Brain pericyte (primary cell): ENCODE data around the gene SORBS1.
"Not testable (repeated sequence)": the region's sequence is repeated elsewhere in the genome, so short reads cannot be mapped to it uniquely, and the experiment has no call there.

ENCODE experiments used
- DNase-seq: peaks from one replicate; pipeline ENCODE4 v3.0.0-alpha.2; 2012; ENCODE audit warnings: low read depth, low spot score

The SORBS1 gene

DNA sequence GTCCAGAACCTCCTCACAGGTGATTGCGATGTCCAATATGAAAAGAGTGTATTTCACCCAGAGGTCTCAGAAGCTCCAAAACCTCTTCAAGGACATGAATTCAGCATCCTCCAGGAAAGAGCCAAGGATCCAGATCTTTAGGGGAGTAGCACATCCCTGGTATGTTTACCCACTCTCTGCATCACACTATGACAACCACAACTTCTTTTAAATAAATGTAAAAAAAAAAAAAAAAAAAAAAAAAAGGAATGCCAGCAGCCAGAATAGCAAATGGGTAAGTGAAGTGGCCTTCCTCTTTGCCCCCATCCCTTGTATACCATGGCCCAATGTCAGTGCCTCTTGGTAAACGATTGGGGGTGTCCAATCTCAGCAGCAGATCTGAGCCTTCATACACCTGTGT is 67.3 kb downstream of the SORBS1 start:
- DNase-seq: no peak

DNA sequence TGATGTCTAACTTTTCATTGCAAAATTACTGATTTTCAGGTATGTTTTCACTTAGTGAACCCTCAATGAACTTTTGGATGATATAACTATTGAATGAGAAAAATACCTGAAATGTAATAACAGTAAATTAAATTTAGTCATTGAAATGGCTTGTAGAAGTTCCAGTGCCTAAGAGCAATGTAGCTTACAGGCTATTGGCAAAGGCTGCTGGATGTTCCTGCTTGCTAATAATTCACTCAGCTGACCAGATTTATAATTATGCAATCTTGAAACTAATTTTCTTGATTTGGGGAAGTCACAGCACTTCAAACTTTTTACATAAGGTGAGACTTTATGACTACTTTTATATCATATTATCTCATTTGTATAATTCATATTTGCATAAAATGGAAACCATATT is 73.2 kb downstream of the SORBS1 start:
- DNase-seq: no peak

DNA sequence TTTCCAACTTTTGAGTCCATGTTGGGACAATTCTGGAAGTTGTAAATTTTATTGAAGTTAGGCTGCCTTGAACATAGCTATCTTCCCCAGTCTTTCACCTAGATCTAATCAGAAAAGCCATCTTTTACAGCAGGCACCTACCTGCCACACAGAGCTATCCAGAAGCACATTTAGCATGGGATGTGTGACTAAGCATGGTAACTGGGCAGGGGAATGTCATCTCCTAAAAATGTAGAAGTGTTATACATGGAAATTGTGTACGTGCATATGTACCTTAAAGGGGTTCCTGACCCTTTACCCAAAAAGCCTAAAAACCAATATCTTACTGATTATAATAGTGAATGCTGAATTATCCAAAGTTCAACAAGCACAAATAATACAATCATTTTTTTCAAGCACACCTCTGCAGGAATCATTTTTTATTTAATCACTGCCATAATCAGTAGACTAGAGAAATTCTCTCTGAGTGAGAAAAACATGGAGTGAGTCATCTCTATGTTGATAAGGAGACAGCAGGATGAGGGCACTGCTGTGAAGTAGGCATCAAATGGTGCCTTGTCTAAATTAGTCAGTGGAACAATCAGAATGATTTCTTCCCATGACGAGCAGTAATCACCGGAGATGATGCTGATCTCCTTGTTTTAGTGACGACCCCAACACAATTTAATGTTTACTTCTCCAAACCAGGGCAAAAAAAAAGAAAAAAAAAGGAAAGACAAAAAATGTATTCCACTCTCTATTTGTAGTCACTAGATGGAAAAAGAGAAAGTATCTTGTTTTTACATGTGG is 75.9 kb downstream of the SORBS1 start:
- no peak for DNase-seq

DNA sequence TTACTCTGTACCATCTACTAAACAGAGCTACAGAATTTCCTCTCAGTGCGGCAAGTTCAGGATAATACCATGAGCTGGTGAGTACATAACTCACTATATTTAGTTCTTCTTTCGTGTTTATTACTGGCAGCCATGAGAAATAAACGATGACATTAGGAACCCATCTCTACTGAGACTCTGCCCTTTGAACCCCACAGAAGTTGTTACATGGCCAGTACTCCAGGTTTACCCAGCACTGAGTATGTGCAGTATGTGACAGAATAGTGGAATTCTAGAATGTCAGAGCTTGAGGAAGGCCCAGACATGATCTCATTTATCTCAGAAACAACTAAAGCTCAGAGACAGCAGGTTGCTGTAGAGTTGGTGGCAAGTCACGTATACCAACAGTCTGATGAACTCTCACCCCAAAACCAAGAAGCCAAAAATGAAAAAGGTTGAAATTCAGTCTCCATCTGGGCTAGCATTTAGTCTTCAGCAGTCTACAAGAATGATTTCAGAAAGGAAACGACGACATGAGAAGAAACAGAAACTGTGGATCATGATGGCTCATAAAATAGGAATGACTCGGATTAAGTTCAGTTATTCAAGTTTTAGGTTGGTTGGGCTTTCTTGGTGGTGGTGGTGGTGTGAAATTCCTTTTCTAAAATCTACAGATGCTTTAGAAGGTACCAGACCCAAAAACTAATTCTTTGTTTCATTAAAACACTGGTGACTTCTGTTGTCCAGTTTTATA is 78.5 kb downstream of the SORBS1 start:
- DNase-seq: no peak

DNA sequence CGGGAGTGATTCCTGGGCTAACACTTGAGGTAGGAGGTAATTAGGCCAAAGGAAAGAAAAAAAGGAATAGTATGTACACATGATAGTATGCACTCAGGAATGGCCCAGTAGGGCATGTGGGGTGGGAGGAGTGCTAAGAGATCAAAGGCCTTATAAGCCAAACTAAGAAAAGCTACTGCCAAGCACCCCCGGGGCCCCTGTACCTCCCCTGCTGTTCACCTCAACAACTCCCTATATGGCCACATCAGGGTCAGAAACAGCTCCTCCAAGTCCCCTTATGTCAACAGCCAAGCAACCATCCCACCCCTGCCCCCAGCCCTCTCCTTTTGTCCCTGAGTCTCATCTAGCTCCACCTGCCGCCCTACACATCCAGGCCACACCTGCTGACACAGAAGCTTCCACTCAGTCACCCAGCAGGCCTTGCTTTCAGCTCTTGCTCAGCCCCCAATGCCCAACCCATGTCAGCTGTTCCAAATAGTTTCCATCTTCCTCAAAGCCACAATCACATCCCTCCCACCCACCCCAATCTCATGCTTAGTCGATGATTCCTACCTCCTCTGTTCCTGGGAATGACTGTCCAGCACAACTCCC is 80.2 kb downstream of the SORBS1 start:
- DNase-seq: no peak

DNA sequence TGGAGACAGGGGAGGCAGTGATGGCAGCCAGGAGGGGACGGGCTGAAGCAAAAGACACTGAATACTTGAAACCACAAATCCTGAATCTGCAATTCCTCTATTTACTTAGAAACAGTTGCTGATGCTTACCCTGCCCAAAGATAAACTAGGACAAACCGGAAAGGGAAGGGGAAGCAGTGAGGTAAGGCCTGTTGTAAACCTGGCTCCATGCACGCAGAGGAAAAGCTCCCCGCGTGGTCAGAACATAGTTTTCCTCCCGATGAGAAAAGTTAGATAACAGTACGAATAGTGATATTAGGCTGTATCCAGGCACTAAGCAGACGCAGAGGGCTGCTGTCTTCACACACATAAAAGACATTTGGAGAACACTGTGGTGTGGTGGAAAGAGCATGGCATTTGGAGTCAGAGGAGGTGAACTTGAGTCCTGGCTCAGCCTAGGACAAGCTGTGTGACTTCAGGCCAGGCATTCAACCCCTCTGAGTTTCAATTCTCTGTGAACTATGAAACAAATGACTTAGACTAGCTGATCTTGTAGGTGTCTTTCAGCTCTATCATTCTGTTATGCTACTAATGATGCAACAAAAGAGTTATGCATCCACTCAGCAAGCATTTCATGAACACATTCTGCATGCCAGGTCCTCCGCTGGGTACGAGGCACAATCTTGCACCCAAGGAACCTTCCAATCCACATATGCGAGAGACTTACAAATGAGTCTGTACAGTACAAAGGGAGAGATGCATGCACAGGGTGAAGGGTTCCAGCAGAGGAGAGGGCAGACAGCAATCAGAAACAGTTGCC is 80.9 kb downstream of the SORBS1 start:
- no peak for DNase-seq

DNA sequence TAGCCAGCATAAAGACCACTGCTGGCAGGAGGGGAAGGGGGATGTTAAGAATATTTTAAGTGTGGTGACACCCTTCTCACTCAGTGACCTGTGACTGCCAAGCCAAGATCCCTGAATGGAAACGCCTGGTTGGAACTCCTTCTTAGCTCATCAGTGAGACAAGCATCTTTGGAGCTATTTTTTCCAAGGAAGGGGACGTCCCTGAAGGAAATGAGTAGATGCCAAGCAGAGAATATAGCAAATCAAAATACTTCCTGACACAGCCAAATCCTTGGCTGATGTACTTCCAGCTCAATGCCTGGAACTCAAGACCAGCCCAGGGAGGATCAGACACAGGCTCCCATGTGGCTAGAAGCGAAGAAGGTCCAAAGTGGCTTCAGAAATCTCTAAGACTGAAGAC is 82.2 kb downstream of the SORBS1 start:
- no peak for DNase-seq

DNA sequence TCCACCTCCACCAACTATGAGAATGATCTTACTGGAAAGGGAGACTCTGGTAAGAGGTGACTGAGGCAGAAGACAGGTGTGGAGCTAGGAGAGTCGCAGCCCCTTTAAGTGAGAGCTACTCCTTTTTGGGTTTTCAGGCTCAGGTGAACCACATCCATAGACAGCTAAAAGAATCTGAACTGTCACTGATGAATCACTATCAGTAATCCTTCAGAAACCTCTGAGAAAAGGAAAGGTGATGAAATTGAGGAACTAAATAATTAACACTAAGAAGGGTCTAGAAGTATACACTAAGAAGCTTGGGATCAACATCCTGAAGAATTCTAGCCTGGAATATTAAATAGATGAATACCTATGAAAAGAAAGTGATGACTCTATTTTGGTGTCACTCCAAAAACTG is 83.0 kb downstream of the SORBS1 start:
- no peak for DNase-seq

DNA sequence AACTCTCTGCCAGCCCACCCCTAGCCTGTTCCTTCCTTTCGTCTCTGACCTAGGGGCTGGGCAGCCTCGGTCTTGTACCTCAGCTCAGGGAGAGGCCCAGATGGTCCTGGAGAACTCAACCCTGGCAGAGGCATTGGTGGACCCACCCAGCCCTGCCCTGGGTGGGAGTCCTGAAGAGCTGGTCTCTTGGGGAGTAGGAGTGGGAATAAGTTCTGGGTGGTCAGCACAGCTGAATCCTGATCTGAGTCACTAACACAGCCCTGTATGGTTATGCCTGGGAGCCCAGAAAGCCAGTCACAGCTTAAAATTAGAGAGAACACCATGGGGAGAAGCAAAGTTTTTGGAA is 84.0 kb downstream of the SORBS1 start:
- no peak for DNase-seq

DNA sequence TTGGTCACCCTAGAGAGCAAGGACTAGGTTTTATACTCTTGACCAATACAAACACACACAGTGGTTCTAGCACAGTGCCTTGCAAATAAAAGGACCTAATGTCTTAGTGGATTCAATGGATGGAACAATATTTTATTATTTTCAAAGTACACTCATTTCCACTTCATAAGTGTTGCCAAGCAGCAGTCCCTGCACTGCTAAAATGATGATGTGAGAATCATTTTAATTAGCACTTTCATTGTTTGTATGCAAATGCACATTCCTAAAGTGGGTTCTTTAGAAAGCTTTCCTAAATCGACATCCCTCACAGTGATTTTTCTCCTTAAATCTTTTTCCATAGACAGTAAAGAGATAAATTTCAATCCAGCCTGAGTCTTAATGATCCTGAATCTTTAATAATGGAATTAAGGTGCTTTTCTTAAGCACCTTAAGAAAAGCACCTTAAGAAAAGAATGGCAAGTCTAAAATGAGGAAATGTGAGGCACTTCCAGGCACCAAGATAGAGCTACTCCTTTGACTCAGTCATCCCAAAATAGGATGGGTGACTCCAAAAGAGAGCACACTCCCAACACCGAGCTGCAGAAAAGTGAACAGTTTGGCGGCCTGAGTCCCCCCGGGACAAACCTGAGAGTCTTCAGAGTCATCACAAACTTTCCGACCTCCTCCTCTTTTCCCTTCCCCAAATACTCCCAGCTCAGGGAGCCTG is 84.5 kb downstream of the SORBS1 start:
- no peak for DNase-seq

DNA sequence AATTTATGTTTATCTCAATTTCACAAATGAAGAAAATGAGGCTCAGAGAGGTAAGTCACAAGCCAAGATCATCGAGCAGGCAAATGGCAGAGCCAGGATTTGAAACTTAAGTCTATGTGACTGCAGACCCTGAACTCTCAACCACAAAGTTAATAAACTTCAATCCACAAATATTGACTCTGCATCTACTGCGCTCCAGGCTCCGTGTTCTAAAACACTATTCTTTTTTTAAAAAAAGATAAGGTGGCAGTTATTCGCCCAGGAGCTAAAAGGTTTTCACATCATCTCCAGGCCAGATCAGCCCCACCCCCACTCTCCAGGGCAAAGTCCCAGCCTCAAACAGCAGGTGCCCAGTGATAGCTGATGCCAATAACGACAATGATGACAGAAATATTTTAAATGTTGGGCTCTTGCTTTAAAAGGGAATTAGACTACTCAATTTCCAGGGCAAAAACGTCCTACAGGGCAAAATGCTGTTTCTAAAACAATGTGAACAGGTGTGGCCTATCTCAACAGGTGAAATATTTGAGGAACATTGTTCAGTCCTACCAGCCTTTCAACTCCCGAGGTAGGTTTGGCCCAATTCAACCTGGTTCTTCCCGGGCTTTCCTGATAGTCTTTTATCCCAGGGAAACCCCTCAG is 85.2 kb downstream of the SORBS1 start:
- DNase-seq: no peak

DNA sequence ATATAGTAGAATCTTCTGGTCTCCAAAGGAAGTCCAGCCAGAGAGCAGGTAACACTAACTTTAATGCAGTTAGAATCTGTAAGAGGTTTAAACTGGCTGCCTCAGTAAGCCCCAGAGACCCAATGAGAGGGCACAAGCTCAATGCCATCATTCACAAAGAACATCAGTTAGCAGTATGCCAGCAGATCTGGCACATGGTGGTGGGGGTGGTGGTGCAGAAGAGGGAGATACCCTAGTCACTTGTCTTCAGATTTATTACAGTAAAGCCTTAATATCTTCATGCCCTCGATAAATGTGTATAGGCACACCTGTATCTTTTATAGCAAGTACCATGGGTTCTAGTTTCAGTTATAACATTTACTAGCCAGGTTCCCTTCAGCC is 86.2 kb downstream of the SORBS1 start:
- no peak for DNase-seq

DNA sequence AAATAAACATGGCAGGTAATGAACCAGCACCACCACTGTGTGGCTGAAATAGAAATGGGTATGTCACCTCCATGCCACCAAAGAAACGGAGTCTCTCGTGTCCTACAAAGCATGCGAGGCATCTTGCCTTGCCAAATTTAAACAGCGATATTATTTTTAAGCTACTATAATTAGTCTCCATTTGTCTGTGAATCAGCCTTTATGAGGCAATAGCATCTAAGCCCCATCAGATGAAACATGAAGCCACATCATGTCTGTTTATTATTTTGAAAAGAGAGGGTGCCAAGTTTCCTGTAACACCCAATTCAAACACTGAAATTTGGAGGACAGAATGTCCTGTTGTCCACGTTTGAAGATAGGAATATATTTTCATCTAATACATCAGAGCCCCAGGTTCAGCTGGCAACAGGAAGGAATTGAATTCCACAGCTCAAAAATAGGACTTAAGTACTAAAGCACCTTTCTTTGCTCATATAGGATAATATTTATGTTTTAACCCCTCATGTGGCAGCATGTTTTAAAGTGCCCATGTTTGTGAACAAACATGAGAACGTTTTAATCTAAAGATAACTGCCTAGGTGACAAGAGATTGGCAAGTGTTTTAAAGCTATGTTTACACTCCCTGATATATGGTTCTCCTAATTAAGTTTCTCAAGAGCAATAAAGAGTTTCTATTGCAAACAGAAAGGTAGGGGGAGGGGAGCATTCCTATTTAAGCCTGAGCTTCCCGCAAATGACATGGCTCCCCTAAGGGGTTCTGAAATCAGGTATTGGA is 86.8 kb downstream of the SORBS1 start:
- no peak for DNase-seq

DNA sequence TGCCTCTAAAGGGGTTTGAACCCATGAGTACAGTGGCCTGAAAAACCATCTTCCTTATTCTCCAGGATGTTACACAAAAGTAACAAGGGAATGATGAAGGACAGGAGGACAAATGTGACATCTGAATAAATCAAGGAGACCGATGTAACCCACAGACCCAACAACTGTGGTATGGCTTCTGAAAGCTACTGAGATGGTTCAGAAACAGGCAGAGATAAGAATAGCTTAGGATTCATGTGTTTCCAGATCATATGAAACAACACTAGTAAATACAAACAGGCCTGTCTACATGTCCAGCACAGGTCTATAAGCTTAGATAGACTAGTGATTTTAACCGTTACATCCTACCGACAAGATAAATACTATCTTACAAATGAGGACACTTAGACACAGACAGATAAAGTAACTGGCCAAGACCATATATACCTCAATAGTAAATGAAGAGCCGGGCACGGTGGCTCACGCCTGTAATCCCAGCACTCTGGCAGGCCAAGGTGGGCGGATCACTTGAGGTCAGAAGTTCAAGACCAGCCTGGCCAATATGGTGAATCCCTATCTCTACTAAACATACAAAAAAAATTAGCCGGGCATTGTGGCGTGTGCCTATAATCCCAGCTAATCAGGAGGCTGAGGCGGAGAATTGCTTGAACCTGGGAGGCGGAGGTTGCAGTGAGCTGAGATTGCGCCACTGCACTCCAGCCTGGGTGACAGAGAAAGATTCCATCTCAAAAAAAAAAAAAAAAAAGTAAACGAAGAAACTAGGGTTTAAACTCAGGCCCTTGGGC is 88.7 kb downstream of the SORBS1 start:
- DNase-seq: no peak

DNA sequence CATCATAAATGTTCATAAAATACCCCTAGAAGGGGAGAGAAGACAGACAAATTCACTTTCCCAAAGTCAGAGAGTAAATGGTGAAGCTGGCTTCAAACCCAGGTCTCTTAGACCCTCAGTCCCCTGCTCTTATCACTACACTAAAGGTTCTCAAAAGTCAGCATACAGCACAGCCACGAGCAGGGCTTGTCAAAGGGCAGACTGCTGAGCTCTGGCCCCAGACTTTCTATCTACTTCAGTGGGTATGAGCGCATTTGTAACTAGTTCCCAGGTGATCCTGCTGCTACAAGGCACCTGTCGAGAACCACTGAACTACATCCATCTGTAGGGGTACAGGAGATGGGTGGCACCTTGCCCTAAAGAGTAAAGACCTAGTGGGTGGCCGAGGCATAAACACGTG is 91.5 kb downstream of the SORBS1 start:
- DNase-seq: no peak

DNA sequence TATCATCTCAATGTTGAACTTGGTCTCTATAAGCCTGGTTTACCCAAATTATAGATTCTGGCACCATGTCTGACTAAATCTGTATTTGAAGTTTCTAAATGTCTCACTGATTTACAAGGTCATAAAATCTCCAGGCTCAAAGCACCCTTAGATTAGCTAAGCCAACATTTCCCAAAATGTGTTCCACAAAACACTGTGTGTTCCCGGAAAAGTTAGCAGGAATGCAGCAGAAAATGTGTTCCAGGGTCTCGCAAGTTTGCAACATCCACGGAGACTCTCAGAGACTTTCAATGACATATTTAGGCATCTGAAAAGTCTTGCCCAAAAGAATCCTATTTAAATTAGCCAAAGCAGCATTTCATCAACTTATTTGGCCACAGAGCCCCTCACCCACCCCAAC is 91.9 kb downstream of the SORBS1 start:
- DNase-seq: no peak

DNA sequence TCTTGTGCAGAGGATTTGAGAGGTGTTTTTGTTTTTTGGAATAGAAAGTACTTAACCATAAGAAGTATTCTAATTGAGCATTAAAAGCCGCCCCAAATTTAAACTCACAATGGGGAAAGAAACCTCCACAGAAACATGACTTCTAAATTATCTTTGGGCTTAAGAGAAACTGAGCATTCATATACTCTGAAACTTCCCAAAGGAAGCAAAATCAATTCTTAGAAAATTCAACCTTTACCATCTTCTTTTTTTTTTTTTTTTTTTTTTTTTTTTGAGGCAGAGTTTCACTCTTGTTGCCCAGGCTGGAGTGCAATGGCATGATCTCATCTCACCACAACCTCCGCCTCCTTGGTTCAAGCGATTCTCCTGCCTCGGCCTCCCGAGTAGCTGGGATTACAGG is 93.5 kb downstream of the SORBS1 start:
- DNase-seq: not testable (repeated sequence)

DNA sequence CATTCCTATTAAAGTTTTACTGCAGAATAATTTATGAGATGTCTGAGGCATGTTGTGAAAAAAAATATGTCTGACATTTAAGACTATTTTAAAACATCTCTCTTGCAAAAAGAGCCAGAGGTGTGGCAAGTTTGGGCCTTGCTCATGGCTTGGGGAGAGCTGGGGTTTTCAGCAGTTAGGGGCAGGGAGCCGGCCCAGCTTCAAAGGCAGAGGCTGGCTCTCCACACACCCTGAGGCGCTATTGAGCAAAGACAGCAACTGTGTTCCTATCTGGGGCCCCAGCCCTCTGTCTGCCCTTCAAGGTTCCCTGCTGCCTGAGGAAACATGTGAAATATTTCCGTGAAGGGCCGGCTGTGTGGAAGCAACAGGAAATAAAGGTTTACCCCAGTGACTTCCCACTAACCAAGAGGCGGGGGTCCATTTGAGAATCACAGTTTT is 94.0 kb downstream of the SORBS1 start:
- peak; percentile 6 for DNase-seq

DNA sequence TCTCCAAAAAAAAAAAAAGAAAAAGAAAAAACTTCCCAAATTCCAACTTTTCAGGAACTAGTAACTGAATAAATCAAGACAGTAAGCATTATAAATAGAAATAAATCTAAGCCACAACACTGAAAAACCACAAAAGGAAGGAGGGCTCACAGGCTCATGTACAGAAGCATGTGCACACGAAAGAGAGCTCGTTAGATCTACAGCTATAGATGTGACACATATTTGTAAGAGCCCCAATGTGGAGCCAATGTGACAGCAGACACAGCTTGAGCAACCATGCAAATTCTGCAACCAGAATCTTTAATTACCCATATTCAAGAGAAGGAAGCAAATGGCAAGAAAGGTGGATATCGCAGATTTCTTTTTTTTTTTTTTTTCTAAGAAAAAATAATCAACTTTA is 94.7 kb downstream of the SORBS1 start:
- no peak for DNase-seq
